ENCODE results near the gene MTA2. TPM values are rescaled to one million over a fixed set of nuclear protein-coding genes. Genes with fewer than 3 reads are reported as not detected.

The MTA2 gene
- total and polyA plus RNA-seq, 2 donors (not counting 1 experiment from before 2014, with no cell fraction given), result 37.2 to 139 TPM

GRCh38 chr11:62553839-62554361 is 47.8 kb downstream of the MTA2 start:
- Histone ChIP-seq H3K4me3 (ENCODE audit: control extremely low read depth in 1 of 5, extremely low read depth in 1 of 5, insufficient read depth in 1 of 5, low read depth in 2 of 5, low read length in 4 of 5) (no peak overlapping the region), H3K36me3 (replicated peaks in 1 of 2; ENCODE audit: control extremely low read depth in 1 of 2, control insufficient read depth in 1 of 2, extremely low read depth in 1 of 2, insufficient read depth in 2 of 2, low read length in 1 of 2) (peaks cover 2 to 7% of the 10 kb centered on the region in 2 experiments), H3K9ac (ENCODE audit: low read length) (peak overlapping the region; percentile 54), H3K4me2 (replicated peaks; ENCODE audit: low read depth, low read length, poor library complexity, severe bottlenecking) (peak overlapping the region; percentile 74), H3K27me3 (replicated peaks in 1 of 4; ENCODE audit: control extremely low read depth in 1 of 4, control insufficient read depth in 3 of 4, insufficient read depth in 4 of 4, low read length in 3 of 4) (no peaks in the 10 kb centered on the region), H3K79me2 (ENCODE audit: control insufficient read depth, insufficient read depth, low read length) (peaks cover 19% of the 10 kb centered on the region), H3K4me1 (ENCODE audit: control insufficient read depth in 2 of 2, insufficient read depth in 2 of 2, low read length in 2 of 2) (peaks cover 78 to 89% of the 10 kb centered on the region in 2 donors), H2AFZ (ENCODE audit: insufficient read depth, low read depth, low read length, poor library complexity, severe bottlenecking) (no peak overlapping the region), H3K9me3 (ENCODE audit: control extremely low read depth in 1 of 3, control insufficient read depth in 2 of 3, insufficient read depth in 1 of 3, low read length in 2 of 3) (no peaks in the 10 kb centered on the region), H3K27ac (ENCODE audit: low read length in 2 of 2) (peak overlapping the region; percentile 98 to 99), H4K20me1 (ENCODE audit: control insufficient read depth, insufficient read depth, low read length, poor library complexity, severe bottlenecking) (no peaks in the 10 kb centered on the region)
- ATAC-seq (ENCODE audit: low read depth), result no peak
- Mint-ChIP-seq H3K4me3 (peak overlapping the region; percentile 70), H3K9me3 (ENCODE audit: insufficient read depth) (no peaks in the 10 kb centered on the region), H3K27ac (peak overlapping the region; percentile 96), H3K27me3 (no peaks in the 10 kb centered on the region), H3K4me1 (peaks cover 77% of the 10 kb centered on the region)
- intact Hi-C loops (cut with micrococcal nuclease), result loop anchor here (2.0 kb wide), 1 partner anchor 673 kb away; no protein-coding TSS in a partner anchor
- ChIA-PET CTCF (interaction anchor here (1.1 to 13.2 kb wide), 4 partner anchors 14 to 129 kb away, joined by 3 to 376 read pairs (median 172); partner anchors contain the start of gene TUT1), POLR2A (interaction anchor here (0.7 to 9.3 kb wide), 4 partner anchors 12 to 288 kb away, joined by 4 to 119 read pairs (median 10); partner anchors contain the start of genes EEF1G and TUT1)
- no peak for DNase-seq
- TF ChIP-seq EZH2 (IDR thresholded peaks at IDR 0.05; ENCODE audit: borderline replicate concordance, insufficient read depth, low read depth, low read length, poor library complexity, severe bottlenecking), result no peak
- no peak for TF ChIP-seq CTCF (IDR thresholded peaks at IDR 0.05)
- WGBS (ENCODE audit: insufficient coverage), result 93% methylated on average over 7 of the region's 8 CpGs

Measured in B cell (primary cell).